GM12878 (cell line): Measurements from ENCODE around the gene SRGAP1. TPM values are rescaled to one million over a fixed set of nuclear protein-coding genes. Genes with fewer than 3 reads are reported as not detected.

Source experiments
- ATAC-seq: fragments of 200-7000 bp; cut with Tn5 transposase; 3 replicates; pipeline ENCODE4 v1.9.1; 2020; ENCODE audit warnings: mild to moderate bottlenecking, moderate library complexity
- BruUV-seq: library from RNA; stranded (reverse); fragments of 400-500 nt; replicated peaks from 2 replicates; lab custom pipeline; 2021; lab: Mats Ljungman, UMichigan
- CTCF ChIA-PET: fragments of 300-600 bp; sonication (Branson Sonifier 250); formaldehyde crosslinking; extraction: SDS; loops from one replicate; lab custom pipeline; 2021; ENCODE audit warnings: inconsistent platforms; lab: Yijun Ruan, JAX
- POLR2A ChIA-PET: fragments of 350-600 bp; formaldehyde crosslinking; extraction: SDS; loops from one replicate; lab custom pipeline; 2021; ENCODE audit warnings: inconsistent platforms; lab: Charles Lee
- RAD21 ChIA-PET: fragments of 300-600 bp; sonication (Branson Sonifier 250); formaldehyde crosslinking; loops from one replicate; lab custom pipeline; 2023; ENCODE audit warnings: antibody characterized with exemption; ENCODE audit not compliant: unreplicated experiment; lab: Charles Lee
- SMC1A ChIA-PET: fragments of 300-600 bp; sonication (Branson Sonifier 250); formaldehyde crosslinking; loops from one replicate; lab custom pipeline; 2023; ENCODE audit not compliant: unreplicated experiment, uncharacterized antibody; lab: Charles Lee
- DNase-seq: peaks from one replicate; pipeline ENCODE4 v3.0.0-alpha.2; 2011; ENCODE audit warnings: low read depth, low spot score
- FAIRE-seq: peaks from 3 replicates; lab custom pipeline; 2011; peaks lifted over from hg19 to GRCh38; lab: Jason Lieb, UNC
- H2AFZ ChIP-seq: 2 replicates; pipeline ENCODE4 v1.6.0; 2011; ENCODE audit warnings: low read depth, low read length, control low read depth; ENCODE audit not compliant: control insufficient read depth
- H3K27ac ChIP-seq: 2 replicates; pipeline ENCODE4 v1.5.1; 2011; ENCODE audit warnings: control low read depth; ENCODE audit not compliant: control insufficient read depth, insufficient read depth
- H3K27me3 ChIP-seq, 2 experiments: replicated peaks in 1 of 2; 2 replicates each; pipeline versions ENCODE4 v1.6.0 to v1.6.1; 2011; ENCODE audit warnings: low read length in 1 of 2; ENCODE audit not compliant: control insufficient read depth in 2 of 2, insufficient read depth in 2 of 2
- H3K36me3 ChIP-seq, 2 experiments: 2 replicates each; pipeline ENCODE4 v1.5.1; 2011; ENCODE audit warnings: low read length in 1 of 2; ENCODE audit not compliant: control insufficient read depth in 2 of 2, insufficient read depth in 2 of 2
- H3K4me1 ChIP-seq: 2 replicates; pipeline ENCODE4 v1.6.1; 2011; ENCODE audit warnings: mild to moderate bottlenecking, low read length, moderate library complexity, mixed read lengths; ENCODE audit not compliant: control insufficient read depth, insufficient read depth
- H3K4me2 ChIP-seq: 2 replicates; pipeline ENCODE4 v1.6.0; 2011; ENCODE audit warnings: control low read depth; ENCODE audit not compliant: control insufficient read depth, insufficient read depth
- H3K4me3 ChIP-seq: fragments of 200-600 bp; sonication (generic); 2 replicates; pipeline ENCODE4 v1.5.1; 2016
- H3K79me2 ChIP-seq: 2 replicates; pipeline ENCODE4 v1.6.0; 2011; ENCODE audit warnings: low read length; ENCODE audit not compliant: control insufficient read depth, insufficient read depth
- H3K9ac ChIP-seq: 2 replicates; pipeline ENCODE4 v1.8.0; 2011; ENCODE audit warnings: low read length, control low read depth, mixed read lengths; ENCODE audit not compliant: control insufficient read depth, insufficient read depth
- H3K9me3 ChIP-seq: replicated peaks from 3 replicates; pipeline ENCODE4 v1.5.1; 2011; ENCODE audit warnings: mild to moderate bottlenecking, low read length; ENCODE audit not compliant: control insufficient read depth, insufficient read depth
- H4K20me1 ChIP-seq: 2 replicates; pipeline ENCODE4 v1.6.0; 2011; ENCODE audit not compliant: control insufficient read depth, insufficient read depth
- MTA2 ChIP-seq: fragments of 450-650 bp; IDR thresholded peaks from 2 replicates; pipeline ENCODE4 v1.6.1; 2016; ENCODE audit warnings: low read depth, mild to moderate bottlenecking, moderate library complexity
- NFYA ChIP-seq: IDR thresholded peaks from 2 replicates; pipeline ENCODE4 v1.6.1; 2011; ENCODE audit warnings: low read depth, mild to moderate bottlenecking, low read length, improper control_type of control experiment, borderline replicate concordance
- POLR2A ChIP-seq: IDR thresholded peaks from 2 replicates; pipeline ENCODE4 v1.6.1; 2011; ENCODE audit warnings: low read depth, mild to moderate bottlenecking, low read length
- POLR2AphosphoS2 ChIP-seq: IDR thresholded peaks from 2 replicates; pipeline ENCODE4 v1.6.1; 2011; ENCODE audit warnings: low read depth, mild to moderate bottlenecking, low read length, improper control_type of control experiment, moderate library complexity
- RELA ChIP-seq: fragments of 450-650 bp; IDR thresholded peaks from 2 replicates; pipeline ENCODE4 v1.8.0; 2014; ENCODE audit warnings: borderline replicate concordance; ENCODE audit not compliant: partially characterized antibody
- RUNX3 ChIP-seq: IDR thresholded peaks from 2 replicates; pipeline ENCODE4 v1.6.1; 2012; ENCODE audit warnings: low read length, inconsistent platforms
- SIN3A ChIP-seq: IDR thresholded peaks from 2 replicates; pipeline ENCODE4 v1.6.1; 2012; ENCODE audit warnings: low read depth, low read length, improper control_type of control experiment
- SMAD5 ChIP-seq: IDR thresholded peaks from 2 replicates; pipeline ENCODE4 v1.6.1; 2016; ENCODE audit warnings: antibody characterized with exemption, low read depth
- SMC3 ChIP-seq: IDR thresholded peaks from 2 replicates; pipeline ENCODE4 v1.6.1; 2011; ENCODE audit warnings: low read length, improper control_type of control experiment, borderline replicate concordance
- SP1 ChIP-seq: IDR thresholded peaks from one replicate; pipeline ENCODE4 v1.6.1; 2011; ENCODE audit warnings: low read depth, low read length
- SREBF1 ChIP-seq: IDR thresholded peaks from 2 replicates; pipeline ENCODE4 v1.6.1; 2012; ENCODE audit warnings: mild to moderate bottlenecking, low read length
- ZNF217 ChIP-seq: fragments of 450-650 bp; IDR thresholded peaks from 2 replicates; pipeline ENCODE4 v1.6.1; 2017; ENCODE audit warnings: antibody characterized with exemption, mild to moderate bottlenecking
- ZNF687 ChIP-seq: fragments of 450-650 bp; IDR thresholded peaks from 2 replicates; pipeline ENCODE4 v1.6.1; 2017; ENCODE audit warnings: mild to moderate bottlenecking, moderate library complexity
- WGBS: methylation state at CpG from one replicate; pipeline ENCODE4 v1.1.6; 2016; ENCODE audit warnings: low lambda C conversion rate; ENCODE audit not compliant: insufficient replicate concordance, insufficient coverage; ENCODE audit errors: missing lambda C conversion rate; 5-methylcytosine and 5-hydroxymethylcytosine counted together
- in situ Hi-C: fragments of 300-500 bp; cut with MboI; formaldehyde crosslinking; loops from 9 replicates; pipeline ENCODE4 v1.14.3; 2018; ENCODE audit warnings: mixed read lengths
- intact Hi-C: fragments of 100-400 bp; cut with micrococcal nuclease; formaldehyde crosslinking; loops from one replicate; pipeline ENCODE4 v1.14.2; 2022; ENCODE audit not compliant: unreplicated experiment
- polyA plus RNA-seq, 11 experiments: library from polyadenylated mRNA; depleted of rRNA in 4 of 11; unstranded in 6 of 11; stranded (reverse) in 5 of 11; fragments of >200 nt; fragmentation: Nextera tagmentation in 4 of 11; fragmentation: Illumina TruSeq in 1 of 11; extraction: Ambion mirVana in 4 of 11; extraction: Trizol in 1 of 11; gene quantifications; 1 replicate in 1 of 11; 2 replicates in 10 of 11; pipeline versions ENCODE4 v1.2.1 to v1.2.3, GENCODE V29; 2011 to 2016; ENCODE audit warnings: inconsistent platforms in 2 of 11, missing spikeins in 2 of 11, low read depth in 1 of 11
- total RNA-seq, 4 experiments: library from RNA; depleted of rRNA in 3 of 4; stranded (reverse); fragments of >200 nt in 3 of 4; fragmentation: Illumina TruSeq in 1 of 4; extraction: Trizol in 1 of 4; gene quantifications; 2 replicates each; pipeline versions ENCODE4 v1.2.1 to v1.2.3, GENCODE V29; 2013 to 2021

Gene SRGAP1
- total and polyA plus RNA-seq, 10 of the 15 experiments (the other 5 are each of a cell fraction or from before 2014, with no cell fraction given) = 0.16 to 0.85 (median 0.46) TPM

- no peaks in the 10 kb centered on the region for H3K79me2 ChIP-seq
- H3K27ac ChIP-seq = no peak overlapping the region
- H3K36me3 ChIP-seq = no peaks in the 10 kb centered on the region
- 39% methylated on average over 8 of the region's 8 CpGs for WGBS
- no peak for TF ChIP-seq POLR2A
- no peak for TF ChIP-seq RUNX3
- no peak for TF ChIP-seq ZNF687
- no peak for TF ChIP-seq POLR2AphosphoS2
- TF ChIP-seq RELA = no peak
- no peak for TF ChIP-seq NFYA
- no peak for TF ChIP-seq SP1
- no peak for TF ChIP-seq ZNF217
- TF ChIP-seq SREBF1 = no peak
- TF ChIP-seq SMC3 = no peak
- no peak for TF ChIP-seq SIN3A
- no peak for TF ChIP-seq SMAD5
- TF ChIP-seq MTA2 = no peak
- TF ChIP-seq, all 136 proteins: peak for 0
- Histone ChIP-seq H4K20me1 (no peaks in the 10 kb centered on the region), H2AFZ (no peak overlapping the region), H3K9me3 (no peaks in the 10 kb centered on the region), H3K4me3 (no peak overlapping the region), H3K9ac (no peak overlapping the region), H3K4me1 (no peaks in the 10 kb centered on the region), H3K27me3 (no peaks in the 10 kb centered on the region), H3K4me2 (no peak overlapping the region)
- RAD21 ChIA-PET = no interaction called here
- in situ Hi-C loops (no loop called here), intact Hi-C loops (no loop called here)
- no TSS peak for BruUV-seq
- FAIRE-seq = no peak
- SMC1A ChIA-PET = no interaction called here
- CTCF ChIA-PET = no interaction called here
- POLR2A ChIA-PET = no interaction called here
- no peak for ATAC-seq
- no peak for DNase-seq
Measured at GRCh38 chr12:64064706-64065105, 220.2 kb downstream of the SRGAP1 start.
